IPS-18c (cell line): ENCODE data around the gene PDCL3.

Source experiments
- H3K4me3 ChIP-seq: 2 replicates; pipeline ENCODE4 v1.7.0; 2013; ENCODE audit warnings: low read depth, mild to moderate bottlenecking, low read length, moderate library complexity; ENCODE audit not compliant: insufficient read depth
- H3K9me3 ChIP-seq: one replicate; pipeline ENCODE4 v1.6.1; 2013; ENCODE audit warnings: mild to moderate bottlenecking, low read length, moderate library complexity; ENCODE audit not compliant: control insufficient read depth, insufficient read depth

Gene PDCL3

GRCh38 chr2:100599566-100599965, 36.8 kb downstream of the PDCL3 start:
- Histone ChIP-seq H3K4me3 (no peak overlapping the region), H3K9me3 (no peaks in the 10 kb centered on the region)

GRCh38 chr2:100601661-100602060, 38.9 kb downstream of the PDCL3 start:
- Histone ChIP-seq H3K9me3 (no peaks in the 10 kb centered on the region), H3K4me3 (no peak overlapping the region; the same call in 1 of the 2 replicates)

- no peak overlapping the region for H3K4me3 ChIP-seq
- no peaks in the 10 kb centered on the region for H3K9me3 ChIP-seq
These were observed 40.6 kb downstream of the PDCL3 start for GRCh38 chr2:100603414-100603813.

GRCh38 chr2:100603948-100604633, 41.3 kb downstream of the PDCL3 start:
- Histone ChIP-seq H3K4me3 (no peak overlapping the region), H3K9me3 (no peaks in the 10 kb centered on the region)

GRCh38 chr2:100606332-100606725, 43.5 kb downstream of the PDCL3 start:
- no peaks in the 10 kb centered on the region for H3K9me3 ChIP-seq
- no peak overlapping the region for H3K4me3 ChIP-seq

GRCh38 chr2:100606726-100607343, 44.0 kb downstream of the PDCL3 start:
- Histone ChIP-seq H3K4me3 (no peak overlapping the region), H3K9me3 (no peaks in the 10 kb centered on the region)

- Histone ChIP-seq H3K4me3 (no peak overlapping the region), H3K9me3 (no peaks in the 10 kb centered on the region)
These were observed 47.6 kb downstream of the PDCL3 start for GRCh38 chr2:100610381-100610831.

GRCh38 chr2:100611079-100612029, 48.6 kb downstream of the PDCL3 start:
- Histone ChIP-seq H3K9me3 (no peaks in the 10 kb centered on the region), H3K4me3 (no peak overlapping the region)

- Histone ChIP-seq H3K4me3 (no peak overlapping the region), H3K9me3 (no peaks in the 10 kb centered on the region)
These were observed 49.7 kb downstream of the PDCL3 start for GRCh38 chr2:100612388-100613000.

- no peaks in the 10 kb centered on the region for H3K9me3 ChIP-seq
- no peak overlapping the region for H3K4me3 ChIP-seq
These were observed 50.9 kb downstream of the PDCL3 start for GRCh38 chr2:100613719-100614118.

- H3K9me3 ChIP-seq = no peaks in the 10 kb centered on the region
- H3K4me3 ChIP-seq = no peak overlapping the region
These were observed 51.7 kb downstream of the PDCL3 start for GRCh38 chr2:100614455-100615000.

- Histone ChIP-seq H3K9me3 (no peaks in the 10 kb centered on the region), H3K4me3 (no peak overlapping the region)
These were observed 52.7 kb downstream of the PDCL3 start for GRCh38 chr2:100615471-100615870.

- H3K4me3 ChIP-seq = no peak overlapping the region
- peaks cover under 1% of the 10 kb centered on the region for H3K9me3 ChIP-seq
These were observed 53.1 kb downstream of the PDCL3 start for GRCh38 chr2:100615886-100616285.

GRCh38 chr2:100616841-100617390, 54.1 kb downstream of the PDCL3 start:
- H3K9me3 ChIP-seq = peaks cover 5% of the 10 kb centered on the region
- H3K4me3 ChIP-seq = no peak overlapping the region

- Histone ChIP-seq H3K9me3 (peaks cover 5% of the 10 kb centered on the region), H3K4me3 (no peak overlapping the region)
These were observed 57.2 kb downstream of the PDCL3 start for GRCh38 chr2:100619951-100620350.

- Histone ChIP-seq H3K9me3 (peaks cover 5% of the 10 kb centered on the region), H3K4me3 (no peak overlapping the region)
These were observed 57.7 kb downstream of the PDCL3 start for GRCh38 chr2:100620481-100620880.
